ENCODE data around the gene ADAM19. TPM values are rescaled to one million over a fixed set of nuclear protein-coding genes. Genes with fewer than 3 reads are reported as not detected.
"Not testable (repeated sequence)": the region's sequence is repeated elsewhere in the genome, so short reads cannot be mapped to it uniquely, and the experiment has no call there.

ADAM19 gene
- total RNA-seq, 3 donors from 2014 or later: 37.9 to 54.9 (median 49.2) TPM

- Mint-ChIP-seq H3K4me1 (ENCODE audit: low read depth) (peaks cover 3% of the 10 kb centered on the region), H3K36me3 (ENCODE audit: insufficient read depth) (peaks cover 28% of the 10 kb centered on the region), H3K4me3 (no peak overlapping the region), H3K9me3 (no peaks in the 10 kb centered on the region), H3K27me3 (ENCODE audit: low read depth) (no peaks in the 10 kb centered on the region)
- ATAC-seq: no peak
- DNase-seq: no peak
These were observed 82.7 kb downstream of the ADAM19 start for GRCh38 chr5:157492886-157493285.

GRCh38 chr5:157491471-157491995, 84.0 kb downstream of the ADAM19 start:
- ATAC-seq (no peak), DNase-seq (no peak)
- peaks cover 39% of the 10 kb centered on the region for H3K36me3 Mint-ChIP-seq (ENCODE audit: insufficient read depth)

GRCh38 chr5:157487358-157487757, 88.2 kb downstream of the ADAM19 start:
- DNase-seq: no peak
- H3K36me3 Mint-ChIP-seq (ENCODE audit: insufficient read depth): peaks cover 44% of the 10 kb centered on the region
- ATAC-seq: peak in 1 of 2 donors; percentile 13
- no peaks in the 10 kb centered on the region for H3K27me3 Mint-ChIP-seq (ENCODE audit: low read depth)
- no peaks in the 10 kb centered on the region for H3K9me3 Mint-ChIP-seq
- H3K4me3 Mint-ChIP-seq: no peak overlapping the region
- H3K4me1 Mint-ChIP-seq (ENCODE audit: low read depth): peaks cover 23% of the 10 kb centered on the region

More at GRCh38 chr5:157491471-157491995, 84.0 kb downstream of the ADAM19 start:
- H3K27me3 Mint-ChIP-seq (ENCODE audit: low read depth): no peaks in the 10 kb centered on the region
- H3K4me1 Mint-ChIP-seq (ENCODE audit: low read depth): peaks cover 17% of the 10 kb centered on the region
- no peak overlapping the region for H3K4me3 Mint-ChIP-seq
- no peaks in the 10 kb centered on the region for H3K9me3 Mint-ChIP-seq

- peaks cover 45% of the 10 kb centered on the region for H3K36me3 Mint-ChIP-seq (ENCODE audit: insufficient read depth)
- no peaks in the 10 kb centered on the region for H3K27me3 Mint-ChIP-seq (ENCODE audit: low read depth)
- ATAC-seq: no peak
- DNase-seq: no peak
- no peaks in the 10 kb centered on the region for H3K9me3 Mint-ChIP-seq
- peaks cover 23% of the 10 kb centered on the region for H3K4me1 Mint-ChIP-seq (ENCODE audit: low read depth)
- no peak overlapping the region for H3K4me3 Mint-ChIP-seq
These were observed 88.7 kb downstream of the ADAM19 start for GRCh38 chr5:157486861-157487260.

- Mint-ChIP-seq H3K9me3 (no peaks in the 10 kb centered on the region), H3K27me3 (ENCODE audit: low read depth) (no peaks in the 10 kb centered on the region), H3K4me1 (ENCODE audit: low read depth) (peaks cover 24% of the 10 kb centered on the region), H3K36me3 (ENCODE audit: insufficient read depth) (peaks cover 45% of the 10 kb centered on the region), H3K4me3 (no peak overlapping the region)
- ATAC-seq (peak in 1 of 2 donors; percentile 35), DNase-seq (no peak)
These were observed 89.3 kb downstream of the ADAM19 start for GRCh38 chr5:157486221-157486681.

GRCh38 chr5:157485811-157486210, 89.8 kb downstream of the ADAM19 start:
- ATAC-seq: no peak
- no peaks in the 10 kb centered on the region for H3K27me3 Mint-ChIP-seq (ENCODE audit: low read depth)
- H3K9me3 Mint-ChIP-seq: no peaks in the 10 kb centered on the region
- no peak overlapping the region for H3K4me3 Mint-ChIP-seq
- H3K4me1 Mint-ChIP-seq (ENCODE audit: low read depth): peaks cover 26% of the 10 kb centered on the region
- peaks cover 44% of the 10 kb centered on the region for H3K36me3 Mint-ChIP-seq (ENCODE audit: insufficient read depth)
- no peak for DNase-seq

- ATAC-seq (no peak), DNase-seq (no peak)
- H3K36me3 Mint-ChIP-seq (ENCODE audit: insufficient read depth): peaks cover 44% of the 10 kb centered on the region
- no peaks in the 10 kb centered on the region for H3K27me3 Mint-ChIP-seq (ENCODE audit: low read depth)
- no peak overlapping the region for H3K4me3 Mint-ChIP-seq
- peaks cover 28% of the 10 kb centered on the region for H3K4me1 Mint-ChIP-seq (ENCODE audit: low read depth)
- no peaks in the 10 kb centered on the region for H3K9me3 Mint-ChIP-seq
These were observed 90.2 kb downstream of the ADAM19 start for GRCh38 chr5:157485340-157485739.

- H3K4me3 Mint-ChIP-seq: no peak overlapping the region
- H3K4me1 Mint-ChIP-seq (ENCODE audit: low read depth): peaks cover 33% of the 10 kb centered on the region
- ATAC-seq (no peak), DNase-seq (no peak)
- H3K36me3 Mint-ChIP-seq (ENCODE audit: insufficient read depth): peaks cover 46% of the 10 kb centered on the region
- no peaks in the 10 kb centered on the region for H3K9me3 Mint-ChIP-seq
- H3K27me3 Mint-ChIP-seq (ENCODE audit: low read depth): no peaks in the 10 kb centered on the region
These were observed 90.8 kb downstream of the ADAM19 start for GRCh38 chr5:157484768-157485167.

- not testable (repeated sequence) for H3K9me3 Mint-ChIP-seq
- H3K4me1 Mint-ChIP-seq (ENCODE audit: low read depth): peaks cover 35% of the 10 kb centered on the region
These were observed 92.9 kb downstream of the ADAM19 start for GRCh38 chr5:157482702-157483101.

GRCh38 chr5:157481666-157482065, 93.9 kb downstream of the ADAM19 start:
- peaks cover 34% of the 10 kb centered on the region for H3K36me3 Mint-ChIP-seq (ENCODE audit: insufficient read depth)
- H3K9me3 Mint-ChIP-seq: no peaks in the 10 kb centered on the region
- H3K4me3 Mint-ChIP-seq: no peak overlapping the region
- no peaks in the 10 kb centered on the region for H3K27me3 Mint-ChIP-seq (ENCODE audit: low read depth)
- ATAC-seq (no peak), DNase-seq (no peak)
- peaks cover 28% of the 10 kb centered on the region for H3K4me1 Mint-ChIP-seq (ENCODE audit: low read depth)

More at GRCh38 chr5:157482702-157483101, 92.9 kb downstream of the ADAM19 start:
- H3K36me3 Mint-ChIP-seq (ENCODE audit: insufficient read depth): peaks cover 38% of the 10 kb centered on the region
- not testable (repeated sequence) for ATAC-seq; H3K4me3 Mint-ChIP-seq; H3K27me3 Mint-ChIP-seq (ENCODE audit: low read depth); DNase-seq

GRCh38 chr5:157481265-157481664, 94.3 kb downstream of the ADAM19 start:
- ATAC-seq (no peak), DNase-seq (no peak)
- H3K36me3 Mint-ChIP-seq (ENCODE audit: insufficient read depth): peaks cover 32% of the 10 kb centered on the region
- no peaks in the 10 kb centered on the region for H3K27me3 Mint-ChIP-seq (ENCODE audit: low read depth)
- H3K4me1 Mint-ChIP-seq (ENCODE audit: low read depth): peaks cover 25% of the 10 kb centered on the region
- H3K4me3 Mint-ChIP-seq: no peak overlapping the region
- H3K9me3 Mint-ChIP-seq: no peaks in the 10 kb centered on the region

- Mint-ChIP-seq H3K36me3 (ENCODE audit: insufficient read depth) (peaks cover 26% of the 10 kb centered on the region), H3K4me3 (no peak overlapping the region), H3K4me1 (ENCODE audit: low read depth) (peaks cover 21% of the 10 kb centered on the region), H3K9me3 (no peaks in the 10 kb centered on the region), H3K27me3 (ENCODE audit: low read depth) (no peaks in the 10 kb centered on the region)
- DNase-seq (no peak), ATAC-seq (no peak)
These were observed 95.7 kb downstream of the ADAM19 start for GRCh38 chr5:157479612-157480510.

- Mint-ChIP-seq H3K9me3 (no peaks in the 10 kb centered on the region), H3K27me3 (ENCODE audit: low read depth) (no peaks in the 10 kb centered on the region), H3K36me3 (ENCODE audit: insufficient read depth) (peaks cover 27% of the 10 kb centered on the region), H3K4me3 (no peak overlapping the region), H3K4me1 (ENCODE audit: low read depth) (peaks cover 21% of the 10 kb centered on the region)
- ATAC-seq: no peak
- DNase-seq: no peak
These were observed 96.4 kb downstream of the ADAM19 start for GRCh38 chr5:157479166-157479565.

GRCh38 chr5:157478726-157479125, 96.8 kb downstream of the ADAM19 start:
- H3K36me3 Mint-ChIP-seq (ENCODE audit: insufficient read depth): peaks cover 25% of the 10 kb centered on the region
- no peaks in the 10 kb centered on the region for H3K9me3 Mint-ChIP-seq
- H3K27me3 Mint-ChIP-seq (ENCODE audit: low read depth): no peaks in the 10 kb centered on the region
- DNase-seq: no peak
- no peak overlapping the region for H3K4me3 Mint-ChIP-seq
- H3K4me1 Mint-ChIP-seq (ENCODE audit: low read depth): peaks cover 21% of the 10 kb centered on the region
- ATAC-seq: no peak

All from activated T-cell treated with anti-CD3 and anti-CD28 coated beads, Interleukin-2, amount 50 U/mL, for 4 hours (primary cell).